ENCODE measurements around the gene URI1.

DNA sequence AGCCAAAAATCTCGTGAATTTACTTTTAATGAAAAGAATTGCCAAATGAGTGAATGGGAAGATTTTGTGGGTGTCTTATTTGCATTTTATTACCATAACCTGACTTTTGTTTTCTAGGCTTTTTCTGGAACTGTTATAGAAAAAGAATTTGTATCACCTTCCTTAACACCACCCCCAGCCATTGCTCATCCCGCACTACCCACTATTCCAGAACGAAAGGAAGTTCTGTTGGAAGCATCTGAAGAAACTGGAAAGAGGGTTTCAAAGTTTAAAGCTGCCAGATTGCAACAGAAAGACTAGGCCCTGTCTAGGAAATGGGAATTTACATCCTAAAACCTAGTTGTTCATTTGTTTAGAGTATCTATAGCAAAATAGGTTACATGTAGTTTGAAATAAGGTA is 72.7 kb downstream of the URI1 start:
- TF ChIP-seq SP1 (IDR thresholded peaks at IDR 0.05) = no peak
- TF ChIP-seq ZNF384 (IDR thresholded peaks at IDR 0.05) = no peak
- no peak for TF ChIP-seq BHLHE40 (IDR thresholded peaks at IDR 0.05; ENCODE audit: borderline replicate concordance)
- no peak for TF ChIP-seq FOXM1 (IDR thresholded peaks at IDR 0.05; ENCODE audit: borderline replicate concordance)

All from HEK293T (cell line).